ENCODE data around the gene ITPRID2.

DNA sequence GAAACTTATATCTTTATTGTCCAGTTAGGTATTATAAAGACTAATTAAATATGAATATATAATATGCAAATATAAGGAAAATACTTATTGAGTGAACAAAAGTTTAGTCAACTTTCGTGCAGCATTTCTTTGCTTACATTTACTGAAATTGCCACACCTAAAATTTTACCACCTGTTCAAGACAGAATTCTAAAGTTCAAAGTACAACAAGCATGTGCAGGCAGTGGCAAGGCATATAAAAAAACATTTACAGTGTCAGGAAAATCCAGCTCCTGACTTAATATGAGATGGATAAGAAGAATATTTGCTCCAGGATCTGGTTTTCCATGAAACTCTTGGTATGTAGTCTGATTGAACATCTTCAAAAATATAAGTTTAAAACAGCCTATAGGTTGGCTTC, 4.8 kb downstream of the ITPRID2 start:
- TF ChIP-seq, protein P1, sequence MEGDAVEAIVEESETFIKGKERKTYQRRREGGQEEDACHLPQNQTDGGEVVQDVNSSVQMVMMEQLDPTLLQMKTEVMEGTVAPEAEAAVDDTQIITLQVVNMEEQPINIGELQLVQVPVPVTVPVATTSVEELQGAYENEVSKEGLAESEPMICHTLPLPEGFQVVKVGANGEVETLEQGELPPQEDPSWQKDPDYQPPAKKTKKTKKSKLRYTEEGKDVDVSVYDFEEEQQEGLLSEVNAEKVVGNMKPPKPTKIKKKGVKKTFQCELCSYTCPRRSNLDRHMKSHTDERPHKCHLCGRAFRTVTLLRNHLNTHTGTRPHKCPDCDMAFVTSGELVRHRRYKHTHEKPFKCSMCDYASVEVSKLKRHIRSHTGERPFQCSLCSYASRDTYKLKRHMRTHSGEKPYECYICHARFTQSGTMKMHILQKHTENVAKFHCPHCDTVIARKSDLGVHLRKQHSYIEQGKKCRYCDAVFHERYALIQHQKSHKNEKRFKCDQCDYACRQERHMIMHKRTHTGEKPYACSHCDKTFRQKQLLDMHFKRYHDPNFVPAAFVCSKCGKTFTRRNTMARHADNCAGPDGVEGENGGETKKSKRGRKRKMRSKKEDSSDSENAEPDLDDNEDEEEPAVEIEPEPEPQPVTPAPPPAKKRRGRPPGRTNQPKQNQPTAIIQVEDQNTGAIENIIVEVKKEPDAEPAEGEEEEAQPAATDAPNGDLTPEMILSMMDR (IDR thresholded peaks at IDR 0.05; ENCODE audit: low read length), result no peak
- TF ChIP-seq EZH2phosphoT487 (IDR thresholded peaks at IDR 0.05; ENCODE audit: low read length) (no peak), EZH2 (optimal IDR thresholded peaks at IDR 0.05; ENCODE audit: low read depth, low read length) (no peak)
